ENCODE data around the gene HMGN3.
"Not testable (repeated sequence)": the region's sequence is repeated elsewhere in the genome, so short reads cannot be mapped to it uniquely, and the experiment has no call there.

DNA sequence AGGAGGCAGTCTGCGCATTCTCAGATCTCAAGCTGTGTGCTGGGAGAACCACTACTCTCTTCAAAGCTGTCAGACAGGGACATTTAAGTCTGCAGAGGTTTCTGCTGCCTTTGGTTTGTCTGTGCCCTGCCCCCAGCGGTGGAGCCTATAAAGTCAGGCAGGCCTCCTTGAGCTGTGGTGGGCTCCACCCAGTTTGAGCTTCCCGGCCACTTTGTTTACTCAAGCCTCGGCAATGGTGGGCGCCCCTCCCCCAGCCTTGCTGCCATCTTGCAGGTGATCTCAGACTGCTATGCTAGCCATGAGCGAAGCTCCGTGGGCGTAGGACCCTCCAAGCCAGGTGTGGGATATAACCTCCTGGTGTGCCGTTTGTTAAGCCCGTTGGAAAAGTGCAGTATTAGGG lies 22.3 kb upstream of the HMGN3 start:
- TF ChIP-seq, protein P1, sequence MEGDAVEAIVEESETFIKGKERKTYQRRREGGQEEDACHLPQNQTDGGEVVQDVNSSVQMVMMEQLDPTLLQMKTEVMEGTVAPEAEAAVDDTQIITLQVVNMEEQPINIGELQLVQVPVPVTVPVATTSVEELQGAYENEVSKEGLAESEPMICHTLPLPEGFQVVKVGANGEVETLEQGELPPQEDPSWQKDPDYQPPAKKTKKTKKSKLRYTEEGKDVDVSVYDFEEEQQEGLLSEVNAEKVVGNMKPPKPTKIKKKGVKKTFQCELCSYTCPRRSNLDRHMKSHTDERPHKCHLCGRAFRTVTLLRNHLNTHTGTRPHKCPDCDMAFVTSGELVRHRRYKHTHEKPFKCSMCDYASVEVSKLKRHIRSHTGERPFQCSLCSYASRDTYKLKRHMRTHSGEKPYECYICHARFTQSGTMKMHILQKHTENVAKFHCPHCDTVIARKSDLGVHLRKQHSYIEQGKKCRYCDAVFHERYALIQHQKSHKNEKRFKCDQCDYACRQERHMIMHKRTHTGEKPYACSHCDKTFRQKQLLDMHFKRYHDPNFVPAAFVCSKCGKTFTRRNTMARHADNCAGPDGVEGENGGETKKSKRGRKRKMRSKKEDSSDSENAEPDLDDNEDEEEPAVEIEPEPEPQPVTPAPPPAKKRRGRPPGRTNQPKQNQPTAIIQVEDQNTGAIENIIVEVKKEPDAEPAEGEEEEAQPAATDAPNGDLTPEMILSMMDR (IDR thresholded peaks at IDR 0.05) = not testable (repeated sequence)
- TF ChIP-seq, protein P2, sequence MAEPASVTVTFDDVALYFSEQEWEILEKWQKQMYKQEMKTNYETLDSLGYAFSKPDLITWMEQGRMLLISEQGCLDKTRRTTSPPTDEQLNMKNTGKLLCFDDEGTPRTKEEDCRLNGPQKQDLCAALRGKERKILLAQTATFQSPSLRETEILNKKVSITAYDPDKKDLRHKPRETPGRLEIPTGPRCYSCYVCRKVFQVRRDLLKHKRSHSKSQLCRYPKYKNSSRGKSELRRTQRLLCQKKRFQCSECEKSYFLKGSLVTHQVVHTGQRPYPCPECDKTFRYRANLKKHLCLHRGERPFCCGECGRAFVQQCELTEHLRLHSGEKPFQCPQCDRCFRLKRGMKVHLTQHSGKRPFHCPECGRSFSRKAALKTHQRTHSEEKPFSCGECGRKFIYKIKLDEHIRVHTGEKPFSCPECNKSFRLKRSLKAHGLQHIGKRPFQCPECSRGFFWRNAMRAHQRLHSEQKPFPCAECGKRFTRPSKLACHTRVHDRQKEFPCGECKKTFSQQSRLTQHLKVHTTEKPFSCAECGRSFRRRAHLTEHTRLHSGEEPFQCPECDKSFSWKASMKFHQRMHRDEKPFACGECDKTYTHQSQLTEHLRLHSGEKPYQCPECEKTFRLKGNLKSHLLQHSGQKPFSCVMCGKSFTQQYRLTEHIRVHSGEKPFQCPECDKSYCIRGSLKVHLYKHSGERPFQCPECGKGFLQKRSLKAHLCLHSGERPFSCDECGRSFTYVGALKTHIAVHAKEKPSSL (CRISPR knock-in tag; conservative IDR thresholded peaks at IDR 0.05) = not testable (repeated sequence)
- not testable (repeated sequence) for TF ChIP-seq ESRRA (CRISPR knock-in tag; IDR thresholded peaks at IDR 0.05; ENCODE audit: borderline replicate concordance); ATF1 (CRISPR knock-in tag; IDR thresholded peaks at IDR 0.05); CREM (CRISPR knock-in tag; IDR thresholded peaks at IDR 0.05); SMAD4 (CRISPR knock-in tag; IDR thresholded peaks at IDR 0.05); KAT7 (CRISPR knock-in tag; IDR thresholded peaks at IDR 0.05; ENCODE audit: borderline replicate concordance); SMAD3 (CRISPR knock-in tag; IDR thresholded peaks at IDR 0.05; ENCODE audit: borderline replicate concordance); ELF4 (CRISPR knock-in tag; IDR thresholded peaks at IDR 0.05; ENCODE audit: low read depth); NFYB (CRISPR knock-in tag; conservative IDR thresholded peaks at IDR 0.05; ENCODE audit: low read depth)
- TF ChIP-seq, protein P3, sequence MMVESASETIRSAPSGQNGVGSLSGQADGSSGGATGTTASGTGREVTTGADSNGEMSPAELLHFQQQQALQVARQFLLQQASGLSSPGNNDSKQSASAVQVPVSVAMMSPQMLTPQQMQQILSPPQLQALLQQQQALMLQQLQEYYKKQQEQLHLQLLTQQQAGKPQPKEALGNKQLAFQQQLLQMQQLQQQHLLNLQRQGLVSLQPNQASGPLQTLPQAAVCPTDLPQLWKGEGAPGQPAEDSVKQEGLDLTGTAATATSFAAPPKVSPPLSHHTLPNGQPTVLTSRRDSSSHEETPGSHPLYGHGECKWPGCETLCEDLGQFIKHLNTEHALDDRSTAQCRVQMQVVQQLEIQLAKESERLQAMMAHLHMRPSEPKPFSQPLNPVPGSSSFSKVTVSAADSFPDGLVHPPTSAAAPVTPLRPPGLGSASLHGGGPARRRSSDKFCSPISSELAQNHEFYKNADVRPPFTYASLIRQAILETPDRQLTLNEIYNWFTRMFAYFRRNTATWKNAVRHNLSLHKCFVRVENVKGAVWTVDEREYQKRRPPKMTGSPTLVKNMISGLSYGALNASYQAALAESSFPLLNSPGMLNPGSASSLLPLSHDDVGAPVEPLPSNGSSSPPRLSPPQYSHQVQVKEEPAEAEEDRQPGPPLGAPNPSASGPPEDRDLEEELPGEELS (CRISPR knock-in tag; IDR thresholded peaks at IDR 0.05) = not testable (repeated sequence)
- TF ChIP-seq, protein P4, sequence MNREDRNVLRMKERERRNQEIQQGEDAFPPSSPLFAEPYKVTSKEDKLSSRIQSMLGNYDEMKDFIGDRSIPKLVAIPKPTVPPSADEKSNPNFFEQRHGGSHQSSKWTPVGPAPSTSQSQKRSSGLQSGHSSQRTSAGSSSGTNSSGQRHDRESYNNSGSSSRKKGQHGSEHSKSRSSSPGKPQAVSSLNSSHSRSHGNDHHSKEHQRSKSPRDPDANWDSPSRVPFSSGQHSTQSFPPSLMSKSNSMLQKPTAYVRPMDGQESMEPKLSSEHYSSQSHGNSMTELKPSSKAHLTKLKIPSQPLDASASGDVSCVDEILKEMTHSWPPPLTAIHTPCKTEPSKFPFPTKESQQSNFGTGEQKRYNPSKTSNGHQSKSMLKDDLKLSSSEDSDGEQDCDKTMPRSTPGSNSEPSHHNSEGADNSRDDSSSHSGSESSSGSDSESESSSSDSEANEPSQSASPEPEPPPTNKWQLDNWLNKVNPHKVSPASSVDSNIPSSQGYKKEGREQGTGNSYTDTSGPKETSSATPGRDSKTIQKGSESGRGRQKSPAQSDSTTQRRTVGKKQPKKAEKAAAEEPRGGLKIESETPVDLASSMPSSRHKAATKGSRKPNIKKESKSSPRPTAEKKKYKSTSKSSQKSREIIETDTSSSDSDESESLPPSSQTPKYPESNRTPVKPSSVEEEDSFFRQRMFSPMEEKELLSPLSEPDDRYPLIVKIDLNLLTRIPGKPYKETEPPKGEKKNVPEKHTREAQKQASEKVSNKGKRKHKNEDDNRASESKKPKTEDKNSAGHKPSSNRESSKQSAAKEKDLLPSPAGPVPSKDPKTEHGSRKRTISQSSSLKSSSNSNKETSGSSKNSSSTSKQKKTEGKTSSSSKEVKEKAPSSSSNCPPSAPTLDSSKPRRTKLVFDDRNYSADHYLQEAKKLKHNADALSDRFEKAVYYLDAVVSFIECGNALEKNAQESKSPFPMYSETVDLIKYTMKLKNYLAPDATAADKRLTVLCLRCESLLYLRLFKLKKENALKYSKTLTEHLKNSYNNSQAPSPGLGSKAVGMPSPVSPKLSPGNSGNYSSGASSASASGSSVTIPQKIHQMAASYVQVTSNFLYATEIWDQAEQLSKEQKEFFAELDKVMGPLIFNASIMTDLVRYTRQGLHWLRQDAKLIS (CRISPR knock-in tag; IDR thresholded peaks at IDR 0.05; ENCODE audit: borderline replicate concordance) = not testable (repeated sequence)
